Measurements from ENCODE around the gene VEPH1. TPM values are rescaled to one million over a fixed set of nuclear protein-coding genes. Genes with fewer than 3 reads are reported as not detected.

Gene VEPH1
- total RNA-seq, 1 experiment from 2014 or later: 7.7 TPM

DNA sequence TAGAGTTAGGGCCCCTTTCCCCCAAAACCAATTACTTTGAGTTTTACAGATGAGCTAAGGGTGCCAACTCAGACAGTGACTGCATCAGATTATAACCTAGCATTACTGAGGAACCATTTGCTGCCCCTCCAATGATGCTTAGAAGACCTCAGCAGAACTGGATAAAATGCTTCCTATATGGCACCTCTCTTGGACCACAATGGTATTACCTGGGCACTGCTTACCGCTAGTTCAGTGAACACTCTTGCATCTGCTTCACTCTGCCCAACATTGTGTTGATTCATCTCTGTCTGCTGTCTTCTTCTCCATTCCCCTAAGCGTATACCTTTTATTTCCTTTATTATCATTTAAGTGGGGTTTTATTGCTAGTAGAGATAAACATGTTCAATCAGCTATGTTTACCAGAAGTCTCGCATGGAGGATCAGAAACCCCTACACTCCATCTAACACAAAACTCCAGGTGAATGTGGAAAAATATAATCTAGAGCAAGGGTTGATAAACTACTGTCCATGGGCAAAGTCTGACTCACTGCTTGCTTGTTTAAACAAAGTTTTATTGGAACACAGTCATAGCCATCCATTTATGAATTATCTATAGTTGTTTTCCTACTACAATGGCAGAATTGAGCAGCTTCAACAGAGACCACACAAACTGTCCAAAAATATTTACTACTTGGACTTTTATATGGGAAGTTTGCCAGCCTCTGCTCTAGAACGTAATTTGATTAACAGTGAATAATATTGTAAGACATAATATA is 166.8 kb downstream of the VEPH1 start:
- no peak overlapping the region for H2AK5ac ChIP-seq (ENCODE audit: insufficient read length, low read length)
- H3K56ac ChIP-seq (ENCODE audit: insufficient read length, low read depth, low read length): no peak overlapping the region
- Mint-ChIP-seq H3K27me3 (ENCODE audit: low read depth) (no peaks in the 10 kb centered on the region), H3K9me3 (peaks cover 16 to 22% of the 10 kb centered on the region in 2 experiments), H3K4me3 (no peak overlapping the region), H3K27ac (no peak overlapping the region; a peak in 1 of 7 replicates), H3K4me1 (peaks cover 22 to 23% of the 10 kb centered on the region in 2 experiments), H3K36me3 (ENCODE audit: insufficient read depth in 1 of 3, low read depth in 3 of 3) (peaks cover 7 to 21% (median 13%) of the 10 kb centered on the region in 3 experiments; a peak in 6 of 7 replicates)
- no peak overlapping the region for H2BK12ac ChIP-seq (ENCODE audit: insufficient read length, low read depth, low read length)
- H3K23me2 ChIP-seq (ENCODE audit: insufficient read length, low read depth, low read length, poor library complexity, severe bottlenecking): no peaks in the 10 kb centered on the region
- no peak overlapping the region for H2BK5ac ChIP-seq (ENCODE audit: insufficient read length, low read length)
- H3K14ac ChIP-seq (ENCODE audit: insufficient read depth, low read length): no peak overlapping the region
- WGBS (ENCODE audit: extremely low coverage, insufficient read length, low lambda C conversion rate): no CpG with 5 or more reads among the region's 4 CpGs
- DNase-seq: no peak
- no peaks in the 10 kb centered on the region for H3K27me3 ChIP-seq (ENCODE audit: insufficient read depth, low read length)
- no peak overlapping the region for H2BK120ac ChIP-seq (ENCODE audit: low read depth, low read length, poor library complexity, severe bottlenecking)
- no peak overlapping the region for H2BK20ac ChIP-seq (ENCODE audit: low read depth, low read length, poor library complexity, severe bottlenecking)
- H3K4me1 ChIP-seq (ENCODE audit: insufficient read depth, low read length): no peaks in the 10 kb centered on the region; the same call in 1 of the 2 replicates
- no peak overlapping the region for H3K4me2 ChIP-seq (ENCODE audit: insufficient read depth, insufficient read length, low read length)
- H4K20me1 ChIP-seq (ENCODE audit: control insufficient read depth, insufficient read depth, insufficient read length): no peaks in the 10 kb centered on the region
- H3T11ph ChIP-seq (ENCODE audit: low read length): no peak overlapping the region
- no peak overlapping the region for H3K27ac ChIP-seq (ENCODE audit: insufficient read length, low read depth, low read length)
- no peak overlapping the region for H2AFZ ChIP-seq (ENCODE audit: low read length)
- no peak overlapping the region for H2BK15ac ChIP-seq (ENCODE audit: low read depth, low read length)
- H3K9ac ChIP-seq (ENCODE audit: extremely low read depth, insufficient read length, low read length): no peak overlapping the region
- TF ChIP-seq, protein P1, sequence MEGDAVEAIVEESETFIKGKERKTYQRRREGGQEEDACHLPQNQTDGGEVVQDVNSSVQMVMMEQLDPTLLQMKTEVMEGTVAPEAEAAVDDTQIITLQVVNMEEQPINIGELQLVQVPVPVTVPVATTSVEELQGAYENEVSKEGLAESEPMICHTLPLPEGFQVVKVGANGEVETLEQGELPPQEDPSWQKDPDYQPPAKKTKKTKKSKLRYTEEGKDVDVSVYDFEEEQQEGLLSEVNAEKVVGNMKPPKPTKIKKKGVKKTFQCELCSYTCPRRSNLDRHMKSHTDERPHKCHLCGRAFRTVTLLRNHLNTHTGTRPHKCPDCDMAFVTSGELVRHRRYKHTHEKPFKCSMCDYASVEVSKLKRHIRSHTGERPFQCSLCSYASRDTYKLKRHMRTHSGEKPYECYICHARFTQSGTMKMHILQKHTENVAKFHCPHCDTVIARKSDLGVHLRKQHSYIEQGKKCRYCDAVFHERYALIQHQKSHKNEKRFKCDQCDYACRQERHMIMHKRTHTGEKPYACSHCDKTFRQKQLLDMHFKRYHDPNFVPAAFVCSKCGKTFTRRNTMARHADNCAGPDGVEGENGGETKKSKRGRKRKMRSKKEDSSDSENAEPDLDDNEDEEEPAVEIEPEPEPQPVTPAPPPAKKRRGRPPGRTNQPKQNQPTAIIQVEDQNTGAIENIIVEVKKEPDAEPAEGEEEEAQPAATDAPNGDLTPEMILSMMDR (conservative IDR thresholded peaks at IDR 0.05): no peak
- no peak overlapping the region for H3K23ac ChIP-seq (ENCODE audit: insufficient read length, low read depth, low read length)
- H3K79me1 ChIP-seq (ENCODE audit: insufficient read depth, low read depth, low read length, poor library complexity, severe bottlenecking): no peaks in the 10 kb centered on the region
- H3K18ac ChIP-seq (ENCODE audit: insufficient read length, low read depth, low read length): no peak overlapping the region
- H4K91ac ChIP-seq (ENCODE audit: insufficient read length, low read depth, low read length): no peak overlapping the region
- no peak overlapping the region for H3K4ac ChIP-seq (ENCODE audit: low read depth, low read length)
- no peak overlapping the region for H4K8ac ChIP-seq (replicated peaks; ENCODE audit: insufficient read length, low read depth, low read length)
- H3K79me2 ChIP-seq (ENCODE audit: insufficient read depth, low read length): no peaks in the 10 kb centered on the region
- H4K5ac ChIP-seq (ENCODE audit: insufficient read length, low read depth, low read length): no peak overlapping the region
- H3K9me3 ChIP-seq (ENCODE audit: control insufficient read depth, low read depth, low read length): peaks cover 9% of the 10 kb centered on the region
